ENCODE data around the gene SKOR1.

DNA sequence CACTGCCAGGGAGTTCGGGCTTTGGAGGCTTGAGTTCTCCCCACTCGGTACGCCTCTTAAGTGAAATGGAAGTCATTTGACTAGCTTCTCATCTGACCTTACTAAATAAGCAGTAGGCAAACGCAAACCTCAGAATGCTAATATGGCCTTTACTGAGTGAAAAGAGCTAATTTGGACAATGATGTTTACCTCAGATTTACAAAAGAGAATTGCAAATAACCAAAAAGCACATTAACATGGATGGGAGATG, 16.1 kb downstream of the SKOR1 start:
- no peak for TF ChIP-seq EZH2 (IDR thresholded peaks at IDR 0.05; ENCODE audit: low read depth)
- TF ChIP-seq, protein P1, sequence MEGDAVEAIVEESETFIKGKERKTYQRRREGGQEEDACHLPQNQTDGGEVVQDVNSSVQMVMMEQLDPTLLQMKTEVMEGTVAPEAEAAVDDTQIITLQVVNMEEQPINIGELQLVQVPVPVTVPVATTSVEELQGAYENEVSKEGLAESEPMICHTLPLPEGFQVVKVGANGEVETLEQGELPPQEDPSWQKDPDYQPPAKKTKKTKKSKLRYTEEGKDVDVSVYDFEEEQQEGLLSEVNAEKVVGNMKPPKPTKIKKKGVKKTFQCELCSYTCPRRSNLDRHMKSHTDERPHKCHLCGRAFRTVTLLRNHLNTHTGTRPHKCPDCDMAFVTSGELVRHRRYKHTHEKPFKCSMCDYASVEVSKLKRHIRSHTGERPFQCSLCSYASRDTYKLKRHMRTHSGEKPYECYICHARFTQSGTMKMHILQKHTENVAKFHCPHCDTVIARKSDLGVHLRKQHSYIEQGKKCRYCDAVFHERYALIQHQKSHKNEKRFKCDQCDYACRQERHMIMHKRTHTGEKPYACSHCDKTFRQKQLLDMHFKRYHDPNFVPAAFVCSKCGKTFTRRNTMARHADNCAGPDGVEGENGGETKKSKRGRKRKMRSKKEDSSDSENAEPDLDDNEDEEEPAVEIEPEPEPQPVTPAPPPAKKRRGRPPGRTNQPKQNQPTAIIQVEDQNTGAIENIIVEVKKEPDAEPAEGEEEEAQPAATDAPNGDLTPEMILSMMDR (conservative IDR thresholded peaks at IDR 0.05) = no peak

All from PC-9 (cell line).